Ovary (tissue), 3 donors: Measurements from ENCODE around the gene ADCY5.

Source experiments
- POLR2A ChIP-seq: fragments of 450-650 bp; IDR thresholded peaks from one replicate; pipeline ENCODE4 v1.6.1; 2017; ENCODE audit warnings: antibody characterized with exemption, mild to moderate bottlenecking, moderate library complexity
- TF ChIP-seq, protein P1 (sequence below), 3 donors: fragments of 450-650 bp in 2 of 3; fragments of 200-600 bp in 1 of 3; IDR thresholded peaks; one replicate each; pipeline versions ENCODE4 v1.5.1 to v1.8.0; 2016 to 2022; ENCODE audit warnings: antibody characterized with exemption in 3 of 3, mild to moderate bottlenecking in 1 of 3
- donor health status: DM: no; HTN: no; CAD: no.

DNA sequence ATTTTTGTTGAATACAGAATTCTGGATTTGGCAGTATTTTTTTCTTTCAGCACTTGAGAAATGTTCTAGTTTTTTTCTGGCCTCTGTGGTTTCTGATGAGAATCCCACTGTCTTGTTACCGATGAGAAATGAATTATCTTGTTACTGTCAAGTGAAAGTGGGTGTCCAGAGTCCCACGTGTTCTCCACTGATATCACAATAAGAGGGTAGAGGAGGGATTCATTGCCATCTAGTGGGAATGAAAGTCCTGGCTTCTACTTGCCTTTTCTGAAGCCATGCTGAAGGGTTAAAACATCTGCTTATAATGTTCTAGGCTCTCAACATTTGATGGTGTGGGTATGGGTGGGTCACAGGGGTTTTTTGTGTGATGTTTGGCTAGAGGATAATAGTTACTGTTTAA lies 181.1 kb downstream of the ADCY5 start:
- TF ChIP-seq, protein P1, sequence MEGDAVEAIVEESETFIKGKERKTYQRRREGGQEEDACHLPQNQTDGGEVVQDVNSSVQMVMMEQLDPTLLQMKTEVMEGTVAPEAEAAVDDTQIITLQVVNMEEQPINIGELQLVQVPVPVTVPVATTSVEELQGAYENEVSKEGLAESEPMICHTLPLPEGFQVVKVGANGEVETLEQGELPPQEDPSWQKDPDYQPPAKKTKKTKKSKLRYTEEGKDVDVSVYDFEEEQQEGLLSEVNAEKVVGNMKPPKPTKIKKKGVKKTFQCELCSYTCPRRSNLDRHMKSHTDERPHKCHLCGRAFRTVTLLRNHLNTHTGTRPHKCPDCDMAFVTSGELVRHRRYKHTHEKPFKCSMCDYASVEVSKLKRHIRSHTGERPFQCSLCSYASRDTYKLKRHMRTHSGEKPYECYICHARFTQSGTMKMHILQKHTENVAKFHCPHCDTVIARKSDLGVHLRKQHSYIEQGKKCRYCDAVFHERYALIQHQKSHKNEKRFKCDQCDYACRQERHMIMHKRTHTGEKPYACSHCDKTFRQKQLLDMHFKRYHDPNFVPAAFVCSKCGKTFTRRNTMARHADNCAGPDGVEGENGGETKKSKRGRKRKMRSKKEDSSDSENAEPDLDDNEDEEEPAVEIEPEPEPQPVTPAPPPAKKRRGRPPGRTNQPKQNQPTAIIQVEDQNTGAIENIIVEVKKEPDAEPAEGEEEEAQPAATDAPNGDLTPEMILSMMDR (IDR thresholded peaks at IDR 0.05): no peak
- no peak for TF ChIP-seq POLR2A
